HG03039 (cell line): ENCODE measurements around the gene ACER2.
A peak's percentile ranks its signal among the peaks of the same experiment; 100 is the strongest.
"Not testable (repeated sequence)": the region's sequence is repeated elsewhere in the genome, so short reads cannot be mapped to it uniquely, and the experiment has no call there.

Experiments used
- ATAC-seq: cut with Tn5 transposase; IDR thresholded peaks from one replicate; pipeline ENCODE4 v1.9.1; 2021; ENCODE audit warnings: mild to moderate bottlenecking, moderate library complexity; ENCODE audit not compliant: unreplicated experiment

Gene ACER2

GRCh38 chr9:19408693-19409400 lies at the start of gene ACER2:
TSS of gene ACER2 (plus strand) at chr9:19409009. CDS start at chr9:19409085, 76 bp downstream.
- peak; percentile 94 for ATAC-seq

GRCh38 chr9:19369107-19369506 lies 39.7 kb upstream of the ACER2 start:
- ATAC-seq = no peak

GRCh38 chr9:19371942-19372341 lies 36.9 kb upstream of the ACER2 start:
- ATAC-seq = no peak

- ATAC-seq = no peak
These were observed 36.2 kb upstream of the ACER2 start for GRCh38 chr9:19372567-19372966.

GRCh38 chr9:19373527-19373926 lies 35.3 kb upstream of the ACER2 start:
- ATAC-seq = no peak

- ATAC-seq = no peak
These were observed 33.3 kb upstream of the ACER2 start for GRCh38 chr9:19375538-19375937.

GRCh38 chr9:19376931-19377330 lies 31.9 kb upstream of the ACER2 start:
- no peak for ATAC-seq

GRCh38 chr9:19378164-19378563 lies 30.6 kb upstream of the ACER2 start:
- no peak for ATAC-seq

GRCh38 chr9:19378647-19379046 lies 30.2 kb upstream of the ACER2 start:
- ATAC-seq = no peak

GRCh38 chr9:19379283-19379682 lies 29.5 kb upstream of the ACER2 start:
- no peak for ATAC-seq

- peak; percentile 20 for ATAC-seq
These were observed 29.1 kb upstream of the ACER2 start for GRCh38 chr9:19379697-19380046.

GRCh38 chr9:19380826-19381075 lies 28.1 kb upstream of the ACER2 start:
- no peak for ATAC-seq

- no peak for ATAC-seq
These were observed 27.2 kb upstream of the ACER2 start for GRCh38 chr9:19381656-19382055.

- not testable (repeated sequence) for ATAC-seq
These were observed 23.6 kb upstream of the ACER2 start for GRCh38 chr9:19385212-19385611.

- ATAC-seq = no peak
These were observed 22.9 kb upstream of the ACER2 start for GRCh38 chr9:19385786-19386501.

- no peak for ATAC-seq
These were observed 22.2 kb upstream of the ACER2 start for GRCh38 chr9:19386502-19387044.

- no peak for ATAC-seq
These were observed 21.5 kb upstream of the ACER2 start for GRCh38 chr9:19387317-19387716.

- ATAC-seq = not testable (repeated sequence)
These were observed 19.3 kb upstream of the ACER2 start for GRCh38 chr9:19389539-19389938.

GRCh38 chr9:19397845-19398244 lies 11.0 kb upstream of the ACER2 start:
- ATAC-seq = no peak

GRCh38 chr9:19403231-19403630 lies 5.6 kb upstream of the ACER2 start:
- ATAC-seq = not testable (repeated sequence)

- ATAC-seq = no peak
These were observed 4.3 kb upstream of the ACER2 start for GRCh38 chr9:19404283-19405075.

- ATAC-seq = no peak
These were observed 3.0 kb upstream of the ACER2 start for GRCh38 chr9:19405771-19406170.
